ENCODE measurements around the gene ZCCHC14. TPM values are rescaled to one million over a fixed set of nuclear protein-coding genes. Genes with fewer than 3 reads are reported as not detected.

ZCCHC14 gene
- total and polyA plus RNA-seq, 2 of the 13 experiments (the other 11 are each of a cell fraction or from before 2014, with no cell fraction given) = 12.4 to 12.5 TPM

DNA sequence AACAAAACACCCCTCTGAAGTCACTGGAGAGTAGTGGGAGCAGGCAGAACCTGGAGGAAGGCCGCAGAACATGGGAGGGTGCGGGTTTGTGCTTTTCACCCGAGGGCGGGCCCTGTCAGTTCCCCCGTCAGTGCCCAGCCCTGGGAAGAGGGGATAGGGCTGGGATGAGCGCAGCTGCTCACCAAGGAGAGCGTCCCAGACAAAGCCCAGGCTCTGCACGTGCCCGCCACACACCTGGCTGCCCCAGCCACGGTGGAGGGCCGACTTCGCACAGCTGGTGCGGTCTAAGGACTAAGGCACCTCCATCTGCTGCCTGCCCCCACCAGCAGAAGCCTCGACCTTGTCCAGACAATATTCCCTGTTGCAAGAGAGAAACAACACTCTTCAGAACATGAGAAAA is 39.5 kb downstream of the ZCCHC14 start:
- Histone ChIP-seq H3K9ac (ENCODE audit: insufficient read depth, low read depth, low read length) (no peak overlapping the region), H4K20me1 (ENCODE audit: insufficient read depth, low read length) (peaks cover 9% of the 10 kb centered on the region; the same call in 1 of the 2 replicates), H3K9me3 (ENCODE audit: low read length) (no peaks in the 10 kb centered on the region), H3K79me2 (ENCODE audit: insufficient read depth, low read length) (peaks cover 10% of the 10 kb centered on the region), H3K4me2 (ENCODE audit: low read depth, low read length) (no peak overlapping the region), H3K36me3 (replicated peaks in 1 of 2; ENCODE audit: control insufficient read depth in 1 of 2, insufficient read depth in 2 of 2, low read length in 2 of 2) (peaks cover 33 to 82% of the 10 kb centered on the region in 2 experiments), H3K27ac (ENCODE audit: extremely low read length, insufficient read depth, low read length) (no peak overlapping the region), H2AFZ (ENCODE audit: low read length) (no peak overlapping the region), H3K4me1 (ENCODE audit: insufficient read depth, low read length) (no peaks in the 10 kb centered on the region), H3K4me3 (replicated peaks in 1 of 3; ENCODE audit: insufficient read depth in 1 of 3, low read depth in 2 of 3, low read length in 3 of 3) (no peak overlapping the region), H3K27me3 (ENCODE audit: control insufficient read depth in 1 of 2, insufficient read depth in 2 of 2, low read length in 2 of 2) (no peaks in the 10 kb centered on the region)
- ChIA-PET POLR2A (no interaction called here), CTCF (ENCODE audit: low intra/inter-chr PET ratio, low total read pairs) (no interaction called here)
- BruUV-seq (replicated peaks) = no TSS peak
- intact Hi-C loops (cut with micrococcal nuclease; ENCODE audit: unreplicated experiment) (no loop called here), in situ Hi-C loops (cut with HindIII; ENCODE audit: extremely low pct_ligation_motif_present, low pct_unique_long_range_greater_than_20kb) (no loop called here)
- 96% methylated on average over 11 of the region's 14 CpGs for WGBS (ENCODE audit: low lambda C conversion rate)
- DNase-seq (ENCODE audit: low spot score) (no peak), ATAC-seq (no peak), FAIRE-seq (no peak)
- TF ChIP-seq RBM22 (optimal IDR thresholded peaks at IDR 0.05; ENCODE audit: low read length) = peak; percentile 38
- TF ChIP-seq, protein P1, sequence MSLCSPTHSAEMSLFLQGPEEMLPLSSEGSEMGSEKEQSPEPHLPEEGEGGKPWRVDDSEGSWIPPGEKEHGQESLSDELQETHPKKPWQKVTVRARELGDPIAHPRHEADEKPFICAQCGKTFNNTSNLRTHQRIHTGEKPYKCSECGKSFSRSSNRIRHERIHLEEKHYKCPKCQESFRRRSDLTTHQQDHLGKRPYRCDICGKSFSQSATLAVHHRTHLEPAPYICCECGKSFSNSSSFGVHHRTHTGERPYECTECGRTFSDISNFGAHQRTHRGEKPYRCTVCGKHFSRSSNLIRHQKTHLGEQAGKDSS (CRISPR knock-in tag; IDR thresholded peaks at IDR 0.05; ENCODE audit: borderline replicate concordance, low read depth) = no peak

DNA sequence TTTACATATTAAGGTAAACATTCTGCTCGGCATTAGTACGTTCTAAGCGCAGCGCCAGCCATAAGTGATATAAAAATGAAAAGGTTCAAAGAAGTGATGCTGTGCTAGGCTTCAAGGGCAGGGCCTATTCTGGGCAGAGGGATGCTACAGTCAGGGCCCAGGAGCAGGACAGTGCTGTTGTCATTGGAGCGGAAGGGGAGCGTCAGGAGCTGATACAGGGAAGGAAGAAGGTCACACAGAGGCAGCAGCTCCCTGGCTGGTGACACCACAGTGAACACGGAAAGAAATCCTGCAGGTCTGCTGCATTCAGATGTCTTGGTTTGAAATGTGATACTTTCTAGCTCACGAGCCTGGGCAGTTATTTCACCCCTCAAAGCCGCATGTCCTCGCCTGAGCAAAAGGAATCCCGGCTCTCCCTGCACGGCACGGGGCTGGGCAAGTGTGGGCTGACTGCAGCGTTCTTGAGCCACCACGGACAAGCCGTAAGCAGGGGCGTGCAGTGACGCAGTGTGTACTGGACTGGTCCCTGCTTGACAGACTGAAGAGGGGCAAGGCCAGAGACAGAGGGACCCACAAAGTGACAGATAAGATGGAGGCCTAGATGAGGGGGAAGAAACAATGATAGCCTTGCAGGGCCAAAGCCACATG is 41.1 kb downstream of the ZCCHC14 start:
- Histone ChIP-seq H3K79me2 (ENCODE audit: insufficient read depth, low read length) (peaks cover 7% of the 10 kb centered on the region), H4K20me1 (ENCODE audit: insufficient read depth, low read length) (peaks cover 5% of the 10 kb centered on the region; the same call in 1 of the 2 replicates), H3K4me3 (replicated peaks in 1 of 3; ENCODE audit: insufficient read depth in 1 of 3, low read depth in 2 of 3, low read length in 3 of 3) (no peak overlapping the region), H3K27me3 (ENCODE audit: control insufficient read depth in 1 of 2, insufficient read depth in 2 of 2, low read length in 2 of 2) (no peaks in the 10 kb centered on the region), H3K9me3 (ENCODE audit: low read length) (no peaks in the 10 kb centered on the region), H3K36me3 (replicated peaks in 1 of 2; ENCODE audit: control insufficient read depth in 1 of 2, insufficient read depth in 2 of 2, low read length in 2 of 2) (peaks cover 30 to 82% of the 10 kb centered on the region in 2 experiments), H3K4me1 (ENCODE audit: insufficient read depth, low read length) (no peaks in the 10 kb centered on the region), H3K4me2 (ENCODE audit: low read depth, low read length) (no peak overlapping the region), H3K27ac (ENCODE audit: extremely low read length, insufficient read depth, low read length) (no peak overlapping the region), H2AFZ (ENCODE audit: low read length) (no peak overlapping the region), H3K9ac (ENCODE audit: insufficient read depth, low read depth, low read length) (no peak overlapping the region)
- ChIA-PET CTCF (ENCODE audit: low intra/inter-chr PET ratio, low total read pairs) (no interaction called here), POLR2A (no interaction called here)
- in situ Hi-C loops (cut with HindIII; ENCODE audit: extremely low pct_ligation_motif_present, low pct_unique_long_range_greater_than_20kb) (no loop called here), intact Hi-C loops (cut with micrococcal nuclease; ENCODE audit: unreplicated experiment) (no loop called here)
- WGBS (ENCODE audit: low lambda C conversion rate) = 95% methylated on average over 18 of the region's 18 CpGs
- ATAC-seq = 0 out of 3 replicates have a peak, but pooled peaks have one; percentile 26
- no TSS peak for BruUV-seq (replicated peaks)
- no peak for DNase-seq (ENCODE audit: low spot score)
- TF ChIP-seq ZBTB40 (IDR thresholded peaks at IDR 0.05) (no peak), ZBTB40 (CRISPR knock-in tag; IDR thresholded peaks at IDR 0.05) (0 out of 2 replicates have a peak, but pooled peaks have one; percentile 12)
- TF ChIP-seq, protein P2, sequence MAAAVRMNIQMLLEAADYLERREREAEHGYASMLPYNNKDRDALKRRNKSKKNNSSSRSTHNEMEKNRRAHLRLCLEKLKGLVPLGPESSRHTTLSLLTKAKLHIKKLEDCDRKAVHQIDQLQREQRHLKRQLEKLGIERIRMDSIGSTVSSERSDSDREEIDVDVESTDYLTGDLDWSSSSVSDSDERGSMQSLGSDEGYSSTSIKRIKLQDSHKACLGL (CRISPR knock-in tag; IDR thresholded peaks at IDR 0.05) = no peak
- no peak for FAIRE-seq

Measured in HepG2 (cell line).